Activated naive CD4-positive, alpha-beta T cell (primary cell): ENCODE measurements around the gene GPR176.
"Not testable (repeated sequence)": the region's sequence is repeated elsewhere in the genome, so short reads cannot be mapped to it uniquely, and the experiment has no call there.

Experiments used
- DNase-seq, 4 experiments: peaks; one replicate each; lab custom pipeline; 2025; lab: John Stamatoyannopoulos, UW

GPR176 gene

GRCh38 chr15:39856357-39856756, 63.7 kb downstream of the GPR176 start:
- DNase-seq: no peak

GRCh38 chr15:39855400-39855799, 64.7 kb downstream of the GPR176 start:
- DNase-seq: no peak

- DNase-seq: no peak
These were observed 65.9 kb downstream of the GPR176 start for GRCh38 chr15:39854161-39854560.

GRCh38 chr15:39852250-39852649, 67.8 kb downstream of the GPR176 start:
- DNase-seq: no peak

- DNase-seq: no peak
These were observed 68.5 kb downstream of the GPR176 start for GRCh38 chr15:39851500-39852092.

- no peak for DNase-seq
These were observed 69.6 kb downstream of the GPR176 start for GRCh38 chr15:39850436-39850835.

- no peak for DNase-seq
These were observed 74.0 kb downstream of the GPR176 start for GRCh38 chr15:39846108-39846507.

- DNase-seq: no peak
These were observed 74.5 kb downstream of the GPR176 start for GRCh38 chr15:39845582-39845981.

GRCh38 chr15:39843565-39843964, 76.5 kb downstream of the GPR176 start:
- DNase-seq: no peak

- DNase-seq: no peak
These were observed 82.6 kb downstream of the GPR176 start for GRCh38 chr15:39837454-39837853.

- no peak for DNase-seq
These were observed 84.5 kb downstream of the GPR176 start for GRCh38 chr15:39835550-39835949.

GRCh38 chr15:39834256-39834655, 85.8 kb downstream of the GPR176 start:
- DNase-seq: no peak

GRCh38 chr15:39833515-39833981, 86.5 kb downstream of the GPR176 start:
- DNase-seq: no peak

GRCh38 chr15:39830166-39830565, 89.9 kb downstream of the GPR176 start:
- no peak for DNase-seq

- no peak for DNase-seq
These were observed 91.6 kb downstream of the GPR176 start for GRCh38 chr15:39828374-39828931.

- DNase-seq: no peak
These were observed 93.1 kb downstream of the GPR176 start for GRCh38 chr15:39826975-39827374.

- DNase-seq: no peak
These were observed 96.4 kb downstream of the GPR176 start for GRCh38 chr15:39823634-39824033.

- no peak for DNase-seq
These were observed 99.9 kb downstream of the GPR176 start for GRCh38 chr15:39820050-39820602.

- DNase-seq: no peak
These were observed 100.5 kb downstream of the GPR176 start for GRCh38 chr15:39819533-39819932.

- DNase-seq: no peak
These were observed 102.2 kb downstream of the GPR176 start for GRCh38 chr15:39817892-39818291.

- no peak for DNase-seq
These were observed 105.6 kb downstream of the GPR176 start for GRCh38 chr15:39814489-39814888.

- not testable (repeated sequence) for DNase-seq
These were observed 107.4 kb downstream of the GPR176 start for GRCh38 chr15:39812651-39813050.

- DNase-seq: no peak
These were observed 111.2 kb downstream of the GPR176 start for GRCh38 chr15:39808909-39809308.

- no peak for DNase-seq
These were observed 112.3 kb downstream of the GPR176 start for GRCh38 chr15:39807791-39808190.
